HT-29 (cell line): ENCODE measurements around the gene IL3RA. TPM values are rescaled to one million over a fixed set of nuclear protein-coding genes. Genes with fewer than 3 reads are reported as not detected.
"Not testable (repeated sequence)": the region's sequence is repeated elsewhere in the genome, so short reads cannot be mapped to it uniquely, and the experiment has no call there.

Experiments used
- DNase-seq: peaks from one replicate; pipeline ENCODE4 v3.0.0-alpha.2; 2015; ENCODE audit warnings: low spot score
- total RNA-seq: library from RNA; depleted of rRNA; stranded (reverse); fragments of >200 nt; shearing (Covaris generic); gene quantifications from 2 replicates; pipeline ENCODE4 v1.2.3, GENCODE V29; 2014

Gene IL3RA
- total RNA-seq, 1 experiment from 2014 or later: not detected

- no peak for DNase-seq
These were observed 6.0 kb upstream of the IL3RA start for GRCh38 chrX:1330605-1331004.

GRCh38 chrX:1332433-1332832 is 4.2 kb upstream of the IL3RA start:
- not testable (repeated sequence) for DNase-seq

- no peak for DNase-seq
These were observed 1.7 kb upstream of the IL3RA start for GRCh38 chrX:1334854-1335253.

GRCh38 chrX:1336948-1337779 is 579 bp downstream of the IL3RA start:
- no peak for DNase-seq

- no peak for DNase-seq
These were observed 5.1 kb downstream of the IL3RA start for GRCh38 chrX:1341545-1342184.

GRCh38 chrX:1349606-1350005 is 13.0 kb downstream of the IL3RA start:
- DNase-seq: not testable (repeated sequence)

GRCh38 chrX:1351981-1352714 is 15.6 kb downstream of the IL3RA start:
- DNase-seq: no peak

GRCh38 chrX:1354036-1355019 is 17.7 kb downstream of the IL3RA start:
- no peak for DNase-seq

- DNase-seq: no peak
These were observed 18.8 kb downstream of the IL3RA start for GRCh38 chrX:1355131-1356046.

- no peak for DNase-seq
These were observed 21.4 kb downstream of the IL3RA start for GRCh38 chrX:1357993-1358392.

- no peak for DNase-seq
These were observed 22.4 kb downstream of the IL3RA start for GRCh38 chrX:1358793-1359476.

GRCh38 chrX:1359477-1359873 is 22.9 kb downstream of the IL3RA start:
- no peak for DNase-seq

- DNase-seq: no peak
These were observed 23.6 kb downstream of the IL3RA start for GRCh38 chrX:1360171-1360570.

GRCh38 chrX:1361275-1361674 is 24.7 kb downstream of the IL3RA start:
- DNase-seq: peak; percentile 6

GRCh38 chrX:1361910-1362309 is 25.3 kb downstream of the IL3RA start:
- DNase-seq: no peak

GRCh38 chrX:1366363-1366762 is 29.8 kb downstream of the IL3RA start:
- not testable (repeated sequence) for DNase-seq

- DNase-seq: no peak
These were observed 31.8 kb downstream of the IL3RA start for GRCh38 chrX:1368385-1368698.

- no peak for DNase-seq
These were observed 41.7 kb downstream of the IL3RA start for GRCh38 chrX:1378306-1378759.

GRCh38 chrX:1380672-1381233 is 44.2 kb downstream of the IL3RA start:
- peak; percentile 5 for DNase-seq
